Stimulated activated CD4-positive, alpha-beta T cell treated with anti-CD3 and anti-CD28 coated beads, Interleukin-4, amount 100 ng/mL, for 1 hour (primary cell): ENCODE measurements around the gene TTC34.
"Not testable (repeated sequence)": the region's sequence is repeated elsewhere in the genome, so short reads cannot be mapped to it uniquely, and the experiment has no call there.

Source experiments
- DNase-seq: peaks from one replicate; pipeline ENCODE4 v3.0.0-alpha.2; 2020

Gene TTC34

GRCh38 chr1:2810899-2811532, 9.5 kb upstream of the TTC34 start:
- DNase-seq: no peak

DNA sequence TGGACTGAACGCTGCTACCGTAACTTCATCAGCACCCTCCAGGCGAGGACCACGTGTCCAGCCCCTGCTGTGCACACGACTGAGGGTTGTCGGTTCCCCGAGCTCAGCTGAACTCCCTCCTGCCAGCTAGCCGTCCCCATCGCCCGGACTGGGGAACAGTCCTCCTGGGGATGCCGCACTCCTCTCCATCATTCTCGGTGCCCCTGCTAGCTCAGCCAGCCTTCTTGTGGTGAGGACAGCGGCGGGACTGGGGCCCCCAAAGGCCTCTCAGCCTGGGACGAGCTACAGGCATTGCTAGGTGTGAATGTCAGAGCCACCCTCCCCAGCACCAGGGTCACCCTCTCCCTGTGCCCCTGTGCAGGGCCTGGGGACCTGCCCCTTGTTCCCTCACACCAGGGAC, 8.8 kb upstream of the TTC34 start:
- DNase-seq: no peak

DNA sequence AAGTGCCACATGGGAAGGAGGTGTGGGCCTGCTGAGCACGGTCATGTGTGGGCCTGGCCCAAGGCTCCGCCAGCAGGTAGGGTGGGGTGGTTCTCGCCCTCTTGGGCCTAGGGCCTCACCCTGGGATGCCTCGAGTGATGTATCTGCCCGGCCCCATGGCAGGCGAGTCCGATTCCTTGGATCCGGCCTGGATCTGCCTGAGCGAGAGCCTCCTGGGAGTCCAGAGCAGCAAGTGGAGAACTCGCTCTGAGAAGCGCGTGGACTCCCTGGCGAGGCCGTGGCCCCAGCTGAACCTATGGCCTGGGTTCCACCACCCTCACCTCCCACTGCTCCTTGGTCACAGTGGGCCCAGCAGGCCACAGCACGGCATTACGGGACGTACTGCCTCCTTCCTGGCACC, 8.2 kb upstream of the TTC34 start:
- no peak for DNase-seq

- DNase-seq: no peak
Observed at GRCh38 chr1:2808831-2809605, 7.5 kb upstream of the TTC34 start.

DNA sequence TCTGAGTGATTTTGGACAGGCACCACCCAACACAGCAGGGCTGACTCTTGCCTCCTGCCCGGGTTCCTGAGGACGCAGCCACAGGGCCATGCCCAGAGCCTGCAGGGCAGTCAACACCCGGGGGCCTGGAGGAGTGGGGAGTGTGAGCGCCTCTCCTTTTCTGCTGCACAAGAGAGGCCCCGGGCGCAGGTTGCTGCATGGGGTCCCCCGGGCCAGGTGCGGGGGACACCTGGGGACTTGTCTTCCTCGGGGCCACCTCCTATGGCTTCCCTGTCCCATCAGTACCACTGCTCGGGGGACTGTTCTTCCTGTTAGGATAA, 6.9 kb upstream of the TTC34 start:
- no peak for DNase-seq

DNA sequence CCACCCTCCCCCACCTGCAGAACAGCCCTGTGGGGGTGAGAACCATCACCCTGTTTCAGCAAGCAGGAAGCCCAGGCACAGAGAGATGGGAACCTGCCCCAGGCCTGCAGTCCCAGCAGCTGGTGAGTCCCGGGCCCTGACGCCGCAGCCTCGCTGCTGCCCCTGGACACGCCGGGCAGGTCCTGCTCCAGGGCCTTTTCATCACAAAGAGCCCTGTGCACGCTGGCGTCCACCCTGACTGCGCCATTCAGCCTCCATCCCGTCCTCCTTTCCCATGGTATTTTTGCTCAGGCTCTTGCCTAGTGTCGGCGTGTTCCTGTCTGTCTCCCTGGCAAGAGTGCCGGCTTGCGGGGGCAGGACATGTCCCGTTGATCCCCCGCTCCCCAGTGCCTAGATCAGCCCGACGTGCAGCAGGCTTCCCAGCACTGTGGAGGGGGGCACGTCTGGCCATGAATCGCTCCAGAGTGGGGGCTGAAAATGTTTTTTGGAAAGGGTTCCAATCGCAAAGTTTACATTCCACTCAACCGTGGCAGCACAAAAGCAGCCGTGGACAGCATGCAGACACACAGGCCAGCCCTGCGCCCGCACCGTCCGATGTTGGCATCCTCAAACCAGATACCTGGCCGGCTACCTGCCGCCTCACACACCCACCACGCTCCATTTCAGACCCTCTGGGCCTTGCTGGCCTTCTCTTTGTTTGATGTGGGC, 6.3 kb upstream of the TTC34 start:
- no peak for DNase-seq

GRCh38 chr1:2807036-2807435, 5.5 kb upstream of the TTC34 start:
- no peak for DNase-seq

- DNase-seq: no peak
Observed at GRCh38 chr1:2806591-2806990, 5.1 kb upstream of the TTC34 start.

- no peak for DNase-seq
Observed at GRCh38 chr1:2805801-2806430, 4.4 kb upstream of the TTC34 start.

DNA sequence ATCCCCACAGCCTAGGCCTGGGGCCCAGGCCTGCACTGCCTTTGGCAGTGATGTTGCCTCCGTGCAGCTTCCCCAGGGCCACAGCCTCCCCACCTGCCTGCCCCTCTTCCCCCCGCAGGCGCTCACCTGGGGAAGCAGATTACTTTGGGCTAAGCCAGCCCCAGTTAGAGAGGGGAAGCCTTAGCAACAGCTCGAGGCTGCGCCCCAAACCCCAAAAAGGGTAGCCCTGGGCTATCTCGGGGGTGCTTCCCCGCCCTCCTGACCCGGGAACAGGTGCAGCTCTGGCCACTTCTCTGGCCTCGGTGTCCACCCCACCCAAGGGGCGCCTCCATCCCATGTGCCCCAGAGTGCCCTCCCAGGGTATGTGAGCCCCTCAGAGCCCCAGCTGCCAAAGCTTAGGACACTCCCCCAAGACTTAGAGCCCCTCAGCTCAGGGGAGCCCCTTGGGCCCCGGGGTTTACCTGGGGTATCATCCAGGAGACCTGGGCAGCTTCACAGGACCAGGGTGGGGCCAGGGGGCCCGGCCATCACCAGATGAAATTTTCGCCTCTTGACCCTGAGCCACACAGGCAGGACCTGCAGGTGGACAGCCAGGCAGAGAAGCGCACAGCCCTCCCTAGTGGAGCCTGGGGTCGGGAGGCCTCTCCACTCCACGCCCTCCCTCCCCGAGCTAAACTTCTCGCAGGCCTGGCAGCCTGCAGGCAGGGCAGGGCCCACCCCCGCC, 3.3 kb upstream of the TTC34 start:
- DNase-seq: no peak

DNA sequence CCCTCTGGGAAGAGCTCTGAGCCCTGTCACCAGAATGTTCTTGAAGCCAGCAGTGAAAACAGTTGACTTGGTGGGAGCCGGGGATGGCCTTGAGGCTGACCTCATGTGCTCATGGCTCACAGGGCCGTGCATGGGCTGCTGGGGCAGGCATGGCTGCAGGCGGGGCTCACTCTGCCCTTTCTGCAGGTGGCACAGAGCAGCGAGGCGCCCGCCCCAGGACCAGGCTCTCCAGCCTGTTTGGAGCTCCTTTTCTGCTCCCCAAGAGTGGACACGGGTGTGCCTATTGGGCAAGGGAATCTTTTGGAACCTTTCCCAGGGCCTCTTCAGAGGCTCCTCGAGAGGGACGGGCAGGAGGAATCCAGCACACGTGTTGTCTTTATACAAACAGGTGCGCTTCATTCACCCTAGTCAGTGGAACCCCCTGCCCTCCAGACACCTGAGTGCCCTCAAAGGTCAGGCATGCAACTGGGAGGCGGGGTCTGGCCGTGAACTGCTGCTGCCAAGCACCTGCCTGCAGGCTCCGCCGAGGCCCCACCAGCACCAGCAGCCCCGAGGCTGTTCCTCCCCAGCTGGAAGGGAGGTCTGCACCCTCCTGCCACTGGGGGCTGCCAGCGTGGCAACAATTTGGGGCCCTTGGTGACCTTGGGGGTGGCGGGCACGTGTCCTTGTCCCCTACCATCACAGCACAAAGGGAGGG, 2.6 kb upstream of the TTC34 start:
- DNase-seq: no peak

DNA sequence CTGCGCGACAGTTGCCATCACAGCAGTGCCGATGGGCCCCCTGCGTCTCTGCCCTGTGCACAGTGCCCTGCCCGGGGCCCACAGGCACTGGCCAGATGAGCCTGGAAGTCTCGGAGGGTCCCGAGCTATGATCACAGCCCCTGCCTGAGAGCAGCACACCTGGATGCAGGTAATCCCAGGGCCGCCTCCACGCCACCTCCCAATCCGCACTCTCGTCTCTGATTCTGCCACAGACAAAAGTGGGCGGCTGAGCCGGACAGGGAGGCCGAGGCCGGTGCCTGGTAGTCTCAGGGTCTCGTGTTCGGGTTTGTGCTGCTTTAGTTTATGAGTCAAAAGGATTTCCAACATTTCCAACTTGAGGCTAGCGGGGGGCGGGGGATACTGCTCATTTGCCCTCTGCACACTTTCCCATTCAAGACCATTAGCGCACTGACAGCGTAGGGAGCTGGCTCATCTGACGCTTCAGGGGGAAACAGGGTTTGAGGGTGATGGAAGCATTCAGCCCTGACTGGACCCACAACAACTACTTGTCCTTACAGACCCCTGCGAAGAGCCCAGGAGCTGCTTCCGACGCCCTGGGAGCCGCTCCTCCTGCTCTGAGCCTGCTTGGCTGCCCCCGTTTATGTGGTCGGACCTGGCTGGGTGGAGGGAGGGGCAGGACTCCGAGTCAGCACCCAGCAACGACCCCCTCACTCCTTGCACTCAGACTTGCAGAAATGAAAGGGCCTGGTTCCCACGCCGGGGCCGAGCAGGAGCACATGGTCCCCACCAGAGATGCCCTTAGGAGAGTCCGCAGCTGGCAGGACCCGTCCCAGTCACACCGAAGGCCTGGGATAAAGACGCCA, 1.8 kb upstream of the TTC34 start:
- no peak for DNase-seq

GRCh38 chr1:2802421-2802961, 998 bp upstream of the TTC34 start:
- no peak for DNase-seq

DNA sequence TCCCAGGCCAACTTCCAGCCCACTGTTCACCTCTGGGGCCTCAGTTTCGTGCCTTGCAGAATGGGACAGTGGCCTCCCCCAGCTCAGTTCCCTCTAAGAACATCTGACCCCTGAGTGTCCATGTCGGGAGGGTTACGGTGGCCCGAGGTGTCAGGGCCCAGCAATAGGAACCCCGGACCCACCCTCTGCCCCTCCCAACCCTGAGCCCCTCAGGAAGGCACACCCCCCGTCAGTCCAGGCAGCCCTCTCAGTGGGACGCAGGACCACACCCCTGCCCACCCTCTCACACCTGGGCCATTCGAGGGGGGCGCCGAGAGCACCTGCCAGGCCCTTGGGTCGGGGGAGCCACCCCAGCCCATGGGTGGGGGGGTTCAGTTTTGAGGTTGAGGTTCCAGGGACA, 447 bp downstream of the TTC34 start:
- no peak for DNase-seq

- no peak for DNase-seq
Observed at GRCh38 chr1:2800664-2801045, 838 bp downstream of the TTC34 start.

DNA sequence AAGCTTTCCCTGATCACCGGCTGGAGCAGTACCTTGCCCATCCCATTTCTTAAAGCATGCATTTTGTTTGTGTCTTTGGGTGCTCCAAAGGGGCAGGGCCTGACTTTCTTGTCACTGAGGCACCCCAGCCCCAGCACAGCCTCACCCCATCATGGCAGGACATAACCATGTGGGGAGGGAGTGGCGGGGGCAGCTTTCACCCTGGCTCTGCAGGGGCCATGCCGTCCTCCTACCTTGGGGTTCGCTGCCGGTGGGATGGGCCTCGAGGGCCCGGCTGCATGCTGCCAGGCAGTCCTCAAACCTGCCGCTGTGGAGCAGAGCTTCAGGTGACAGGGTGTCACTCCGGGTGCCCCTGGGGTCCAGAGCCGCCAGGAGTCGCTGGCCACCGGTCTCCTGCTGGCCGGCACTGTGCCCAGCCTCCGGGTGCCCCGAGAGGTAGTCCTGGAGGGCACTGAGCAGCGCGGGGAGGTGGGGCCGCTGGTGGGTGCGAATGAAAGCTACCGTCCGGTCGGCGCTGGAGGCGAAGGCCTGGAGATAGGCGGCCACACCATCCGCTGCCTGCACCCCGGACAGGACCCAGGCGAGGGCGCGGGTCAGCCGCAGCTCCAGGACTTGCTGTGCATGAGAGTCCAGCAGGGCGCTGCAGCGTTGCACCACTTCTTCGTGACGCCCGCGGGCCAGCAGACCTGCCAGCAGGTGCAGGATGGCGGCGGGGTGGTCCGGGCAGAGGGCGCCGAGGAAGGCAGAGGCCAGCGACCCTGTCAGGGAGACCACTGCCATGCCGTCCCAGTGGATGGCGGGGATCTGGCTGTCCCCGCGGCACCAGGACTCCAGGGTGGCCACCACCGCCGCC, 1.5 kb downstream of the TTC34 start:
- no peak for DNase-seq

DNA sequence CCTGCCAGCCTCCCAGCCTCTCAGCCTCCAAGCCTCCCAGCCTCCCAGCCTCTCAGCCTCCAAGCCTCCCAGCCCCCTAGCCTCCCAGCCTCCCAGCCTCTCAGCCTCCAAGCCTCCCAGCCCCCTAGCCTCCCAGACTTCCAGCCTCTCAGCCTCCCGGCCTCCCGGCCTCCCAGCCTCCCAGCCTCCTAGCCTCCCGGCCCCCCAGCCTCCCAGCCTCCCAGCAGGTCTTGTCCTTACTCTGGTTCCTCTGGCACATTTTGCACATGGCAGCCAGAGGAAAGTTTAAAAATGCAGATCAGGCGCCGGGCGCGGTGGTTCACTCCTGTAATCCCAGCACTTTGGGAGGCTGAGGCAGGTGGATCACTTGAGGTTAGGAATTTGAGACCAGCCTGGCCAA, 2.5 kb downstream of the TTC34 start:
- not testable (repeated sequence) for DNase-seq

DNA sequence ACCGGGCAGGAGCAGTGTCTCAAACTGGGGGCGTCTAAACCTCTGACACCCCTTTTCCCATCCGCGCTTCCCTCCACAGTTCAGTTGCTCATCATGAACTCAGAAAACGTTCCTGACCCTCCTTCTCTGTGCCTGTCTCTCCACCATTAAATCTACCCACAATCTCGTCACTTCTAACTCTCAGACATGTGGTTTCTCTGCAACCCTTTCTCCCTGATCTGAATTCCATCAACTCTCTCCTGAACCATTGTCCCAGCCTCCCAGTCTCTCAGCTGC, 3.8 kb downstream of the TTC34 start:
- no peak for DNase-seq

GRCh38 chr1:2796890-2797740, 4.4 kb downstream of the TTC34 start:
- no peak for DNase-seq

DNA sequence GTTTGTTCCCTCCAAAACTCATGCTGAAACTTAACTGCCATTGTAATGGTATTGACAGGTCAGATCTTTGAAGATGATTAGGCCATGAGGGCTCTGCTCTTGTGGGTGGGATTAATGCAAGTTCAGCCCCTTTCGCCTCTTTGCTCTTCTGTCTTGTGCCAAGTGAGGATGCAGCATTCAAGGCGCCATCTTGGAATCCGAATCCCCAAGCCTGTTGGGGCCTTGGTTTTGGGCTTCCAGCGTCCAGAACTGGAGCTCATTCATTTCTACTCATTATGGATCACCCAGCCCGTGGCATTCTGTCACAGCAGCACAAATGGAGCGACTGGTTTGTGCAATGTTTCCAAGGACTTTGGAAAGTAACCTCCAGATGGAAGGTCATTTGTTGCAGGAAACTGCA, 5.6 kb downstream of the TTC34 start:
- DNase-seq: no peak
